K562 (cell line): ENCODE results near the gene C19orf44. TPM values are rescaled to one million over a fixed set of nuclear protein-coding genes. Genes with fewer than 3 reads are reported as not detected.

Experiments
- CLOCK ChIP-seq: fragments of 250-450 bp; sonication (Bioruptor Pico); IDR thresholded peaks from 2 replicates; pipeline ENCODE4 v1.4.0; 2020; ENCODE audit warnings: mild to moderate bottlenecking, moderate library complexity, borderline replicate concordance
- PRDM10 ChIP-seq: fragments of 450-650 bp; IDR thresholded peaks from 2 replicates; pipeline ENCODE4 v1.6.1; 2018; ENCODE audit not compliant: partially characterized antibody
- USF1 ChIP-seq: sonication (generic); formaldehyde crosslinking; IDR thresholded peaks from 2 replicates; pipeline ENCODE4 v1.9.0; 2022; ENCODE audit warnings: mild to moderate bottlenecking, missing genetic modification reagents
- ZBTB2 ChIP-seq: fragments of 450-650 bp; IDR thresholded peaks from 2 replicates; pipeline ENCODE4 v1.6.1; 2016; ENCODE audit warnings: antibody characterized with exemption
- ZBTB40 ChIP-seq, 2 experiments: fragments of 450-650 bp in 1 of 2; sonication (generic) in 1 of 2; formaldehyde crosslinking in 1 of 2; IDR thresholded peaks; 2 replicates each; pipeline versions ENCODE4 v1.7.1 to v1.9.0; 2016 to 2022; ENCODE audit warnings: inconsistent platforms in 1 of 2, mild to moderate bottlenecking in 1 of 2, missing genetic modification reagents in 1 of 2
- ZNF584 ChIP-seq: fragments of 200-800 bp; sonication (Bioruptor generic); IDR thresholded peaks from 2 replicates; pipeline ENCODE4 v1.6.1; 2016; ENCODE audit warnings: low read depth, mild to moderate bottlenecking, missing genetic modification characterization, missing compliant biosample characterization
- polyA plus RNA-seq, 8 experiments: library from polyadenylated mRNA; depleted of rRNA in 4 of 8; stranded (reverse) in 5 of 8; unstranded in 3 of 8; fragments of >200 nt; fragmentation: Nextera tagmentation in 2 of 8; fragmentation: Illumina TruSeq in 1 of 8; extraction: Ambion mirVana in 2 of 8; extraction: Trizol in 1 of 8; gene quantifications; 2 replicates each; pipeline versions ENCODE4 v1.2.1 to v1.2.3, GENCODE V29; 2011 to 2014; ENCODE audit warnings: inconsistent platforms in 1 of 8, missing spikeins in 1 of 8
- total RNA-seq, 7 experiments: library from RNA; depleted of rRNA in 6 of 7; stranded (reverse); fragments of >200 nt in 6 of 7; fragmentation: Illumina TruSeq in 2 of 7; extraction: Trizol in 2 of 7; gene quantifications; 2 replicates each; pipeline versions ENCODE4 v1.2.1 to v1.2.3, GENCODE V29; 2011 to 2021; ENCODE audit warnings: low replicate concordance in 1 of 7

The C19orf44 gene
- total and polyA plus RNA-seq, 9 of the 15 experiments (the other 6 are each of a cell fraction or from before 2014, with no cell fraction given): 0.41 to 7.7 (median 3.5) TPM

- peak; percentile 82 for TF ChIP-seq PRDM10
- no peak for TF ChIP-seq ZBTB2
- TF ChIP-seq ZBTB40 (IDR thresholded peaks at IDR 0.05): no peak
- no peak for TF ChIP-seq ZBTB40 (CRISPR knock-in tag; IDR thresholded peaks at IDR 0.05)
- TF ChIP-seq USF1: 0 out of 2 replicates have a peak, but pooled peaks have one; percentile 6
- TF ChIP-seq ZNF584: no peak
- TF ChIP-seq CLOCK (CRISPR knock-in tag): no peak
Observed at GRCh38 chr19:16470911-16471811, 25.0 kb upstream of the C19orf44 start (continued).
